RWPE1 (cell line): ENCODE data around the gene CCDC24.
A peak's percentile ranks its signal among the peaks of the same experiment; 100 is the strongest.

ENCODE experiments used
- CTCF ChIA-PET: fragments of 350-600 bp; sonication (Branson Sonifier 250); formaldehyde crosslinking; extraction: SDS; loops from one replicate; lab custom pipeline; 2021; lab: Yijun Ruan, JAX
- POLR2A ChIA-PET: fragments of 400-600 bp; formaldehyde crosslinking; extraction: SDS; loops from one replicate; lab custom pipeline; 2020; ENCODE audit warnings: antibody characterized with exemption; ENCODE audit not compliant: low non-redundant PET; lab: Yijun Ruan, JAX
- DNase-seq: peaks from one replicate; pipeline ENCODE4 v3.0.0; 2012; ENCODE audit warnings: low spot score
- H3K27ac ChIP-seq: fragments of 450-650 bp; 2 replicates; pipeline ENCODE4 v1.5.1; 2017
- TF ChIP-seq, protein P1 (sequence below): fragments of 450-650 bp; conservative IDR thresholded peaks from 2 replicates; pipeline ENCODE4 v1.5.1; 2017; ENCODE audit warnings: low read depth, mild to moderate bottlenecking

Gene CCDC24

DNA sequence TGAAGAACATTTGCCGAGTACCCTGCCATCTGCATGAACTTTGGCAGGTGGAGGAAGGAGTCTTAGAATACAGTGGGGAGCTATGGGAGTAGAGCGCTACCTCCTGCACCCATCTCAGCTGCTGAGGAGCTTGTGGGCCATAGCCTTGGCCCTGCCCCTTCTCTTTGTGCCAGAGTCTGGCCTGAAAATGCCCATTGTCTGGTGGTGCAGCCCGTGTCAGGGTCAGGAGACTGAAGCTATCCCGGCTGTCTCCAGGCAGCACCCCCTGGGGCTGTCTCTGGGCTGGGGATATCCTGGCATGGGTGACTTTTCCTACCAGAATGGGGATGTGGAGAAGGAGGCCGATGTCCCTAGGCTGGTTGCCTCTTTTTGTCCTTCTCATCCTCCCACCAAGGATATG lies 37.4 kb upstream of the CCDC24 start:
- ChIA-PET POLR2A (no interaction called here), CTCF (interaction anchor here (0.5 to 0.6 kb wide), 2 partner anchors 46 to 98 kb away, joined by 3 to 5 read pairs; no protein-coding TSS in a partner anchor)
- TF ChIP-seq, protein P1, sequence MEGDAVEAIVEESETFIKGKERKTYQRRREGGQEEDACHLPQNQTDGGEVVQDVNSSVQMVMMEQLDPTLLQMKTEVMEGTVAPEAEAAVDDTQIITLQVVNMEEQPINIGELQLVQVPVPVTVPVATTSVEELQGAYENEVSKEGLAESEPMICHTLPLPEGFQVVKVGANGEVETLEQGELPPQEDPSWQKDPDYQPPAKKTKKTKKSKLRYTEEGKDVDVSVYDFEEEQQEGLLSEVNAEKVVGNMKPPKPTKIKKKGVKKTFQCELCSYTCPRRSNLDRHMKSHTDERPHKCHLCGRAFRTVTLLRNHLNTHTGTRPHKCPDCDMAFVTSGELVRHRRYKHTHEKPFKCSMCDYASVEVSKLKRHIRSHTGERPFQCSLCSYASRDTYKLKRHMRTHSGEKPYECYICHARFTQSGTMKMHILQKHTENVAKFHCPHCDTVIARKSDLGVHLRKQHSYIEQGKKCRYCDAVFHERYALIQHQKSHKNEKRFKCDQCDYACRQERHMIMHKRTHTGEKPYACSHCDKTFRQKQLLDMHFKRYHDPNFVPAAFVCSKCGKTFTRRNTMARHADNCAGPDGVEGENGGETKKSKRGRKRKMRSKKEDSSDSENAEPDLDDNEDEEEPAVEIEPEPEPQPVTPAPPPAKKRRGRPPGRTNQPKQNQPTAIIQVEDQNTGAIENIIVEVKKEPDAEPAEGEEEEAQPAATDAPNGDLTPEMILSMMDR = no peak
- H3K27ac ChIP-seq = 0 out of 2 replicates have a peak overlapping the region, but pooled peaks have one; percentile 12
- no peak for DNase-seq

DNA sequence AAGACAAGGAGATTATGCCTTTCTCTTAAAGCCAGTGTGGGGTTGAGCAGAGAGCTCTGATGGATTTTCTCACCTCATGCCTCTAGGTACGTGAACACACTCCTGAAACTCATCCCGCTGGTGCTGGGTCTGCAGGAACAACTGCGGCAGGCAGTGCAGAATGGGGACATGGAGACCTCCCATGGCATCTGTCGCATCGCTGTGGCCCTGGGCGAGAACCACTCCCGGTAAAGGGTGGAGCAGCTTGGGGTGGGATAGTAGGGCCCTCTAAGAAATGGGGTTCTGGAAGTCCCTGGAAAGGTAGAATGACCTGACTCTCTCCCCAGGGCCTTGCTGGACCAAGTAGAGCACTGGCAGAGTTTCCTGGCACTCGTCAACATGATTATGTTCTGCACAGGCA lies 35.2 kb upstream of the CCDC24 start:
- H3K27ac ChIP-seq = peak overlapping the region; percentile 66; the same call in 1 of the 2 replicates
- TF ChIP-seq, protein P1 = no peak
- DNase-seq = no peak
- ChIA-PET CTCF (no interaction called here), POLR2A (no interaction called here)

DNA sequence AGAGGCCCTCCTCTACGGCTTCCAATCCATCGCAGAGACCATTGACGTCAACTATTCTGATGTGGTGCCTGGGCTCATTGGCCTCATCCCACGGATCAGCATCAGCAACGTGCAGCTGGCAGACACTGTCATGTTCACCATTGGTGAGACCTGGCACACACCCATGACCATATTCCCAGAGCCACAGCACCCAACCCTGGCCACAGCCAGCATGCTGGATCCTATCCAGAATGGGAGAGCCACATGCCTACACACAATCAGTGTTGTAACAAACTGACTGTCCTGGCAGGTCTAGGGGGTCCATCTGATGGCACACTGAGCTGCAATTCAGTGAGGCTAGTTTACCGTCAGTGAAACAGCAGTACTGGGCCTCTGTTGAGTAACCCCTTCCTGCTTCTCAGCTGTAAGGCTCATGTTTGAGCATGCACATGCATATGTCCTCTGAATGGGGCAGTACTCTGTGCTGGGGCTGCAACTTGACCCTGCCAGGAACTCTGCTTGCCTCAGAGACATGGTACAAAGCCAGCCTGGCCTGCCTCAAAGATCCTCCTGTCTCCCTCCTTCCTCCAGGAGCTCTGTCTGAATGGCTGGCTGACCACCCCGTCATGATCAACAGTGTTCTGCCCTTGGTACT lies 33.9 kb upstream of the CCDC24 start:
- TF ChIP-seq, protein P1 = no peak
- no peak for DNase-seq
- POLR2A ChIA-PET = no interaction called here
- CTCF ChIA-PET = interaction anchor here (0.6 kb wide), 1 partner anchor 56 kb away, joined by 9 read pairs; no protein-coding TSS in a partner anchor
- H3K27ac ChIP-seq = peak overlapping the region; percentile 66

DNA sequence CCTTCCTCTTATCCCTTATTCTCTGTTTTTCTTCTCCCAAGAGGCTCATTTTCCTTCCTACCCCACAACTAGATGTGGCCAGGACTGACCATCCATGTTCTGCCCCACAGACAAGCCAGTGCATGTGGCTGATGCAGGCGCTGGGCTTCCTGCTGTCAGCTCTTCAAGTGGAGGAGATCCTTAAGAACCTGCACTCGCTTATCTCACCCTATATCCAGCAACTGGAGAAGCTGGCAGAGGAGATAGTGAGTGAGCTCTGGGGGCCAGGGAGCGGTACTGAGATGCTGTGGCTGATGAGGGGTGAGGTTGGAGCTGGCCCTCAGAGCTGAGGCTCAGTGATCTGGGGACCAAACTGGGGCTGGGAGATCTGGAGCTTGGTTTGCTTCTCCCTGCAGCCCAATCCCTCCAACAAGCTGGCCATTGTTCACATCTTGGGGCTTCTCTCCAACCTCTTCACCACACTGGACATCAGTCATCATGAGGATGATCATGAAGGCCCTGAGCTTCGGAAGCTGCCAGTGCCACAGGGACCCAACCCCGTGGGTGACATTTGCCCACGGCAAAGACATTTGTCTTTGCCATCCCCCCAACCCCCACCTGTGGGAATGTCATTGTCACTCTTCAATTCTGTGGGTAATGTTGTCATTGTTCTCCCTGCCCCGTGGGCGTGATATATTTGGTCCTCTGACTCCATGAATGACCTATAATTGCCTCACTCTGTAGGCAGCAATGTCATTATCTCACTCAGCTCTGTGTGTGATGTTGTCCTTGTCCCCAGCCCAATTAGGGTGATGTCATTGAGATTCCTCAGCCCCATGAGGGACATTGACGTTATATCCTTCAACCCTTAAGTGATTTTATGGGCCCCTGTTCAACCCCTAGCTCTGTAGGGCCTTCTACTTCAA lies 32.8 kb upstream of the CCDC24 start:
- DNase-seq = no peak
- ChIA-PET CTCF (interaction anchor here (0.6 kb wide), 1 partner anchor 57 kb away, joined by 9 read pairs; no protein-coding TSS in a partner anchor), POLR2A (no interaction called here)
- H3K27ac ChIP-seq = peak overlapping the region; percentile 66
- TF ChIP-seq, protein P1 = no peak

DNA sequence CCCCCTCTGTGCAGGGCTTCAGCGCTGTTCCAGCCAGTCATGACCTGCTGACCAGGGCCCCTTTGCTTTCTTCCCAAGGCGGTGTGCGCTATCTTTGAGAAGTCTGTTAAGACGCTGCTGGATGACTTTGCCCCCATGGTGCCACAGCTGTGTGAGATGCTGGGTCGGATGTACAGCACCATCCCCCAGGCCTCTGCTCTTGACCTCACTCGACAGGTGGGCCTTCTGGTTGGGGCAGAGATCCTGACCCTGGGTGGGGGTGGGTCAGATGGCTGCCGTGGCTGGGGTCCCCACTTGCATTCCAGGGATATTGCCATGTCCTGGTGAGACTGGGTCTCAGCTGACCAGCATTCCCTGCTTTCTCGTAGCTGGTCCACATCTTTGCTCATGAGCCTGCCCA lies 30.6 kb upstream of the CCDC24 start:
- TF ChIP-seq, protein P1 = no peak
- no peak for DNase-seq
- no peak overlapping the region for H3K27ac ChIP-seq
- ChIA-PET POLR2A (no interaction called here), CTCF (interaction anchor here (0.6 to 0.8 kb wide), 2 partner anchors 15 to 198 kb away, joined by 3 read pairs; no protein-coding TSS in a partner anchor)

DNA sequence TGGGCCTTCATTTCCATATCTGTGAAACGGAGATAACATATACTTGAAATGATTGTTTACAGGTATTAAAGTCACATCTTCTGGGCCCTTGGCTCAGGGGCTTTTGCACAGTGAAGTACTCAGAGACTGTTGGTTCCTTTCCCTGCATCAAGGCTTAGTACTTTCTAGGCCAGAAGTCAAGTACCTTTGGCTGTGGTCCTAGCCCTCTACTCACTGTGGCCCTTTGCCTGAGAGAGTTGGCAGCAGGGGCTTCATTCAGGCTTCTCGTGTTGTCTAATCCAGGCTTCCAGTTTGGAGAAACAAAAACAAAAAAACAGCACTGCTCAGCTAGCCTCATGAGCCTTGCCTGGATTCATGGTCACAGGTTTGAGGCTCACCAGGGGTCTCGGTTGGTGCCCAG lies 29.7 kb upstream of the CCDC24 start:
- H3K27ac ChIP-seq = no peak overlapping the region
- ChIA-PET CTCF (no interaction called here), POLR2A (no interaction called here)
- DNase-seq = no peak
- TF ChIP-seq, protein P1 = no peak
